Loucy (cell line): Measurements from ENCODE around the gene C17orf107.

Experiments
- EZH2phosphoT487 ChIP-seq: fragments of 200-600 bp; IDR thresholded peaks from 2 replicates; pipeline ENCODE4 v1.6.1; 2018; ENCODE audit warnings: antibody characterized with exemption, mild to moderate bottlenecking, moderate library complexity, borderline replicate concordance
- TF ChIP-seq, protein P1 (sequence below): fragments of 200-600 bp; sonication (generic); conservative IDR thresholded peaks from 2 replicates; pipeline ENCODE4 v1.5.1; 2014; ENCODE audit warnings: mild to moderate bottlenecking, antibody characterized with exemption, low read length

DNA sequence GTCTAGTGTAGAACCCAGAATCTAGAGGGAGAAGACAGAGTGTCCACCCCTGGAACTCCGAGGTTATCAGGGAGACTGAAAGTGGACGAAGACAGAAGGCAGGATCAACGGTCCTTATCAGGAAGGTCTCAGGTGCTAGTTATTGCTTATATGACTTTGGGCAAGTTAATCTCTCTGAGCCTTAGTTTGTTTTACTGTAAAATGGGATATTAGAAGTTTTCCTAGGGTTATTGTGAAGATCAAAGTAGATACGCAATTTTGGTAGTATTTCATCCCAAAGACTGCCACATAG, 41.9 kb downstream of the C17orf107 start:
- TF ChIP-seq, protein P1, sequence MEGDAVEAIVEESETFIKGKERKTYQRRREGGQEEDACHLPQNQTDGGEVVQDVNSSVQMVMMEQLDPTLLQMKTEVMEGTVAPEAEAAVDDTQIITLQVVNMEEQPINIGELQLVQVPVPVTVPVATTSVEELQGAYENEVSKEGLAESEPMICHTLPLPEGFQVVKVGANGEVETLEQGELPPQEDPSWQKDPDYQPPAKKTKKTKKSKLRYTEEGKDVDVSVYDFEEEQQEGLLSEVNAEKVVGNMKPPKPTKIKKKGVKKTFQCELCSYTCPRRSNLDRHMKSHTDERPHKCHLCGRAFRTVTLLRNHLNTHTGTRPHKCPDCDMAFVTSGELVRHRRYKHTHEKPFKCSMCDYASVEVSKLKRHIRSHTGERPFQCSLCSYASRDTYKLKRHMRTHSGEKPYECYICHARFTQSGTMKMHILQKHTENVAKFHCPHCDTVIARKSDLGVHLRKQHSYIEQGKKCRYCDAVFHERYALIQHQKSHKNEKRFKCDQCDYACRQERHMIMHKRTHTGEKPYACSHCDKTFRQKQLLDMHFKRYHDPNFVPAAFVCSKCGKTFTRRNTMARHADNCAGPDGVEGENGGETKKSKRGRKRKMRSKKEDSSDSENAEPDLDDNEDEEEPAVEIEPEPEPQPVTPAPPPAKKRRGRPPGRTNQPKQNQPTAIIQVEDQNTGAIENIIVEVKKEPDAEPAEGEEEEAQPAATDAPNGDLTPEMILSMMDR = no peak
- TF ChIP-seq EZH2phosphoT487 = no peak
